AG04450 (cell line): ENCODE measurements around the gene PHACTR4. TPM values are rescaled to one million over a fixed set of nuclear protein-coding genes. Genes with fewer than 3 reads are reported as not detected.
"Not testable (repeated sequence)": the region's sequence is repeated elsewhere in the genome, so short reads cannot be mapped to it uniquely, and the experiment has no call there.

Source experiments
- CTCF ChIA-PET: fragments of 300-600, 350-600 bp; formaldehyde crosslinking; extraction: SDS; loops from one replicate; lab custom pipeline; 2022; ENCODE audit warnings: antibody characterized with exemption, inconsistent platforms; lab: Charles Lee
- POLR2A ChIA-PET: fragments of 350-600 bp; formaldehyde crosslinking; extraction: SDS; loops from one replicate; lab custom pipeline; 2021; ENCODE audit warnings: antibody characterized with exemption, inconsistent platforms; lab: Yijun Ruan, JAX
- DNase-seq: peaks from one replicate; pipeline ENCODE4 v3.0.0-alpha.2; 2011; ENCODE audit warnings: low read depth, low spot score
- H3K27ac ChIP-seq: one replicate; pipeline ENCODE4 v1.5.1; 2012; ENCODE audit warnings: low read depth, low read length, control low read depth
- H3K27me3 ChIP-seq: one replicate; pipeline ENCODE4 v1.6.0; 2012; ENCODE audit warnings: low read length; ENCODE audit not compliant: control insufficient read depth, insufficient read depth
- H3K4me3 ChIP-seq: 2 replicates; pipeline ENCODE4 v1.5.1; 2011; ENCODE audit warnings: mild to moderate bottlenecking, low read depth, low read length, control low read depth
- H3K9me3 ChIP-seq: 2 replicates; pipeline ENCODE4 v1.5.1; 2012; ENCODE audit warnings: low read length; ENCODE audit not compliant: control insufficient read depth, insufficient read depth
- CTCF ChIP-seq: IDR thresholded peaks from 2 replicates; pipeline ENCODE4 v1.5.1; 2011; ENCODE audit warnings: low read depth, low read length, control low read depth, inconsistent platforms
- polyA plus RNA-seq: library from polyadenylated mRNA; depleted of rRNA; stranded (reverse); fragments of >200 nt; gene quantifications from 2 replicates; pipeline ENCODE4 v1.2.3, GENCODE V29; 2011

PHACTR4 gene
- polyA plus RNA-seq, 1 experiment = 12.3 TPM

GRCh38 chr1:28378906-28379305, 9.4 kb downstream of the PHACTR4 start:
- POLR2A ChIA-PET = interaction anchor here (1.3 kb wide), 1 partner anchor 9 kb away, joined by 3 read pairs; the partner anchor contains the start of gene PHACTR4
- CTCF ChIA-PET = interaction anchor here (1.0 kb wide), 1 partner anchor 19 kb away, joined by 3 read pairs; no protein-coding TSS in a partner anchor
- TF ChIP-seq CTCF = no peak

GRCh38 chr1:28380394-28380793, 10.9 kb downstream of the PHACTR4 start:
- POLR2A ChIA-PET = no interaction called here
- Histone ChIP-seq H3K27me3 (no peaks in the 10 kb centered on the region), H3K4me3 (no peak overlapping the region), H3K27ac (no peak overlapping the region), H3K9me3 (peaks cover 5% of the 10 kb centered on the region; the same call in 1 of the 2 replicates)
- no peak for TF ChIP-seq CTCF
- CTCF ChIA-PET = no interaction called here
- DNase-seq = no peak

More at GRCh38 chr1:28378906-28379305, 9.4 kb downstream of the PHACTR4 start:
- peaks cover 5% of the 10 kb centered on the region; the same call in 1 of the 2 replicates for H3K9me3 ChIP-seq
- DNase-seq = no peak
- no peaks in the 10 kb centered on the region for H3K27me3 ChIP-seq
- no peak overlapping the region for H3K27ac ChIP-seq
- H3K4me3 ChIP-seq = no peak overlapping the region

- H3K27me3 ChIP-seq, H3K27ac ChIP-seq, H3K9me3 ChIP-seq, H3K4me3 ChIP-seq, POLR2A ChIA-PET, CTCF ChIA-PET, DNase-seq: not testable (repeated sequence)
Observed at GRCh38 chr1:28383785-28384184, 14.2 kb downstream of the PHACTR4 start.

GRCh38 chr1:28392027-28392652, 22.6 kb downstream of the PHACTR4 start:
- TF ChIP-seq CTCF = no peak
- Histone ChIP-seq H3K9me3 (no peaks in the 10 kb centered on the region), H3K27ac (no peak overlapping the region), H3K27me3 (no peaks in the 10 kb centered on the region), H3K4me3 (no peak overlapping the region)
- DNase-seq = peak; percentile 77
- ChIA-PET POLR2A (interaction anchor here (0.6 to 2.5 kb wide), 2 partner anchors 114 to 117 kb away, joined by 3 to 6 read pairs; partner anchors contain the start of gene RCC1), CTCF (interaction anchor here (1.3 to 1.7 kb wide), 2 partner anchors 18 to 143 kb away, joined by 3 to 6 read pairs; no protein-coding TSS in a partner anchor)

- Histone ChIP-seq H3K4me3 (no peak overlapping the region), H3K27me3 (no peaks in the 10 kb centered on the region), H3K9me3 (no peaks in the 10 kb centered on the region), H3K27ac (no peak overlapping the region)
- CTCF ChIA-PET = no interaction called here
- no peak for DNase-seq
- TF ChIP-seq CTCF = no peak
- POLR2A ChIA-PET = interaction anchor here (2.5 kb wide), 1 partner anchor 112 kb away, joined by 6 read pairs; the partner anchor contains the start of gene RCC1
Observed at GRCh38 chr1:28394136-28394535, 24.6 kb downstream of the PHACTR4 start.
